Stimulated activated CD8-positive, alpha-beta memory T cell treated with anti-CD3 and anti-CD28 coated beads, Interleukin-4, amount 100 ng/mL, for 4 hours (primary cell): ENCODE data around the gene ECE2.

Experiments used
- DNase-seq, 2 donors: peaks; one replicate each; pipeline ENCODE4 v3.0.0-alpha.2; 2020; ENCODE audit warnings: low read depth in 2 of 2, low spot score in 1 of 2

ECE2 gene

GRCh38 chr3:184275961-184276910 lies at the start of gene ECE2:
ECE2 (plus strand) TSS chr3:184276022; CDS start chr3:184276154, 132 bp downstream.
- DNase-seq = no peak

GRCh38 chr3:184227481-184227935 lies 48.3 kb upstream of the ECE2 start:
- DNase-seq = peak in 1 of 2 donors; percentile 5

GRCh38 chr3:184228376-184229137 lies 47.3 kb upstream of the ECE2 start:
- DNase-seq = no peak

GRCh38 chr3:184229394-184230080 lies 46.3 kb upstream of the ECE2 start, which contains the start of gene VWA5B2:
VWA5B2 (plus strand) TSS chr3:184229585; CDS start chr3:184230529, 944 bp downstream.
- DNase-seq = peak; percentile 8 to 49

GRCh38 chr3:184230081-184230602 lies 45.7 kb upstream of the ECE2 start:
- no peak for DNase-seq

- DNase-seq = no peak
These were observed 45.0 kb upstream of the ECE2 start for GRCh38 chr3:184230603-184231528.

- no peak for DNase-seq
These were observed 44.2 kb upstream of the ECE2 start for GRCh38 chr3:184231671-184232070.

GRCh38 chr3:184233127-184233843 lies 42.5 kb upstream of the ECE2 start:
- no peak for DNase-seq

GRCh38 chr3:184234224-184234623 lies 41.6 kb upstream of the ECE2 start:
- no peak for DNase-seq

GRCh38 chr3:184234671-184235380 lies 41.0 kb upstream of the ECE2 start:
- DNase-seq = no peak

- DNase-seq = no peak
These were observed 40.3 kb upstream of the ECE2 start for GRCh38 chr3:184235381-184236032.

- DNase-seq = no peak
These were observed 39.8 kb upstream of the ECE2 start for GRCh38 chr3:184236033-184236410.

- no peak for DNase-seq
These were observed 39.2 kb upstream of the ECE2 start for GRCh38 chr3:184236636-184237035.

GRCh38 chr3:184237211-184237610 lies 38.6 kb upstream of the ECE2 start:
- DNase-seq = no peak

- DNase-seq = no peak
These were observed 38.0 kb upstream of the ECE2 start for GRCh38 chr3:184237807-184238206.

GRCh38 chr3:184238246-184238818 lies 37.5 kb upstream of the ECE2 start:
- no peak for DNase-seq

GRCh38 chr3:184239221-184239620 lies 36.6 kb upstream of the ECE2 start:
- no peak for DNase-seq

- no peak for DNase-seq
These were observed 36.1 kb upstream of the ECE2 start for GRCh38 chr3:184239708-184240107.
